ENCODE measurements around the gene CNN3.

GRCh38 chr1:94862718-94863117, 64.2 kb downstream of the CNN3 start:
- TF ChIP-seq, protein P1, sequence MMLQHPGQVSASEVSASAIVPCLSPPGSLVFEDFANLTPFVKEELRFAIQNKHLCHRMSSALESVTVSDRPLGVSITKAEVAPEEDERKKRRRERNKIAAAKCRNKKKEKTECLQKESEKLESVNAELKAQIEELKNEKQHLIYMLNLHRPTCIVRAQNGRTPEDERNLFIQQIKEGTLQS (IDR thresholded peaks at IDR 0.05): no peak
- TF ChIP-seq CTCF (IDR thresholded peaks at IDR 0.05; ENCODE audit: low read depth, low read length, missing input control): no peak

Measured in liver (tissue), 3 donors.